Mesothelial cell of epicardium (in vitro differentiated cells): Measurements from ENCODE around the gene DDX31. TPM values are rescaled to one million over a fixed set of nuclear protein-coding genes. Genes with fewer than 3 reads are reported as not detected.
"Not testable (repeated sequence)": the region's sequence is repeated elsewhere in the genome, so short reads cannot be mapped to it uniquely, and the experiment has no call there.

Source experiments
- DNase-seq, 2 experiments: peaks; one replicate each; pipeline ENCODE4 v3.0.0; 2021; ENCODE audit warnings: low spot score in 2 of 2; ENCODE audit not compliant: unreplicated experiment in 2 of 2
- H3K27ac Mint-ChIP-seq: 2 replicates; pipeline ENCODE4 v1.8.0; 2021; ENCODE audit warnings: mixed read lengths
- H3K27me3 Mint-ChIP-seq: 2 replicates; pipeline ENCODE4 v1.8.0; 2021; ENCODE audit warnings: low read depth, mixed read lengths
- H3K36me3 Mint-ChIP-seq: 2 replicates; pipeline ENCODE4 v1.8.0; 2021; ENCODE audit warnings: mixed read lengths
- H3K4me1 Mint-ChIP-seq: 2 replicates; pipeline ENCODE4 v1.8.0; 2021; ENCODE audit warnings: mixed read lengths
- H3K4me3 Mint-ChIP-seq: 2 replicates; pipeline ENCODE4 v1.8.0; 2021; ENCODE audit warnings: mild to moderate bottlenecking, moderate library complexity, mixed read lengths
- H3K9me3 Mint-ChIP-seq: 2 replicates; pipeline ENCODE4 v1.8.0; 2021; ENCODE audit warnings: mixed read lengths
- CTCF ChIP-seq: fragments of 200-600 bp; sonication (generic); IDR thresholded peaks from one replicate; pipeline ENCODE4 v1.5.0; 2021; ENCODE audit warnings: antibody characterized with exemption; ENCODE audit not compliant: unreplicated experiment
- total RNA-seq: library from RNA; stranded (reverse); gene quantifications from 3 replicates; pipeline ENCODE4 v1.2.1, GENCODE V29; 2021

Gene DDX31
- total RNA-seq: 21.1 to 23.1 TPM (median 22.9 TPM) in 3 replicates

DNA sequence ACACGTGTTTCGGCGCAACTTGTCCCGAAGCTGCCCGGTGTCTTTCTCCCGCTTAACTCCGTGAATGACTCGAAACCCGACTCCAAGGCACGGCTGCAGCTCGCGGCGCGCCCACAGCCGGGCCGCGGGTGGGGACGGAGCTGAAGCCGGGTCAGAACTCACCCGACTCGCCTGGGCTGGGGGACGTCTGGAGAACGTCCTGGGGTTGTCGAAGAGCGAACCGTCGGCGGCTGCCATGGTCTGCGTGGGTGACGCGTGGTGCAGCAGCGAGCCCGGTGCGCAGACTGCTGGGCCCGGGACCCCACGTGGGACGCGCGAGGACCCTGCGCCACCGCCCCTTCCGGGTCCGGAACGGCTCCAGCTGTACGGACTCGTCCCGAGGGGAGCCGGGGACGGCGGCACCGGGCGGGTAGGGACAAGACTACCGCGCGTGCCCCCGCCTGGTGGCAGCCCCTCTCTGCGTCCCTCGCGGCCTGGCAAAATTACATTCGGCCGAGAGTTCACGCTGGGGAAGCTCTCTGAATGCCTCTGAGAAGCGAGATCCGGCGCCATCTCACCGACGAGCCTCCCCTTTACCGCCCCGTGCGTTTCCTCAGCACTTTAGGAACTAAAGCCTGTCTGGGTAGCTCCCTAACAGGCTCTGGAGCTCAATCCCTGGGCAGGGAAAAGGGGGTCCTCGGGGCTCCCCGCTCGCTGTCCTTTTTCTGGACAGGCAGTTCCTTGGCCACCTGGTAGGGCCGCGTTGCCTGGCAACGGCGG, at the start of gene DDX31:
Gene DDX31 (minus strand): TSS at position 286 of the 759 bp plus-strand sequence. CDS start 49 bp downstream, at position 237.
- H3K27ac Mint-ChIP-seq: peak within 1 kb of the TSS; percentile 95

DNA sequence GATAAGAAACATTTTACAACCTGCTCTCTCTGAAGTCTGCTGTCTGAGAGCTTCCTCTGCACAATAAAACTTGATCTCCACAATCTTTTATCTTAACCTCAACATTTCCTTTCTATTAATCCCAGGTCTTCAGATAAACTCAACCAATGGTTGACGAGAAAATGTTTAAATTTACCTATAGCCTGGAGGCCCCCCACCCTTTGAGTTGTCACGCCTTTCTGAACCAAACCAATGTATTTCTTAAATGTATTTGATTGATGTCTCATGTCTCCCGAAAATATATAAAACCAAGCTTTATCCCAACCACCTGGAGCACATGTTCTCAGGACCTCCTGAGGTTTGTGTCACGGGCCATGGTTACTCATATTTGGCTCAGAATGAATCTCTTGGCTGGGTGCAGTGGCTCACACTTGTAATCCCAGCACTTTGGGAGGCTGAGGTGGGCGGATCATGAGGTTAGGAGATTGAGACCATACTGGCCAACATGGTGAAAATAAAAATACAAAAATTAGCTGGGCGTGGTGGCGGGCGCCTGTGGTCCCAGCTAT, 48.7 kb upstream of the DDX31 start:
- not testable (repeated sequence) for H3K4me1 Mint-ChIP-seq, DNase-seq, H3K9me3 Mint-ChIP-seq, H3K36me3 Mint-ChIP-seq, H3K4me3 Mint-ChIP-seq
- Mint-ChIP-seq H3K27me3 (peaks cover 33% of the 10 kb centered on the region), H3K27ac (peak overlapping the region; percentile 51)

More for the DNA sequence above, at the start of gene DDX31:
- H3K36me3 Mint-ChIP-seq: peaks cover 1% of the 10 kb centered on the region
- H3K27me3 Mint-ChIP-seq: no peaks in the 10 kb centered on the region
- no peaks in the 10 kb centered on the region for H3K9me3 Mint-ChIP-seq
- peak within 1 kb of the TSS; percentile 91 for H3K4me3 Mint-ChIP-seq
- H3K4me1 Mint-ChIP-seq: peaks cover 38% of the 10 kb centered on the region
- peak; percentile 29 for TF ChIP-seq CTCF
- peak; percentile 82 to 92 for DNase-seq

- no peaks in the 10 kb centered on the region for H3K36me3 Mint-ChIP-seq
- H3K27me3 Mint-ChIP-seq: peaks cover 31% of the 10 kb centered on the region
- no peak for TF ChIP-seq CTCF
- no peaks in the 10 kb centered on the region for H3K4me1 Mint-ChIP-seq
- no peak overlapping the region for H3K4me3 Mint-ChIP-seq
- H3K9me3 Mint-ChIP-seq: no peaks in the 10 kb centered on the region
- no peak overlapping the region for H3K27ac Mint-ChIP-seq
- DNase-seq: no peak
These were observed 47.7 kb upstream of the DDX31 start for GRCh38 chr9:132717326-132717945.

GRCh38 chr9:132716007-132716406, 46.2 kb upstream of the DDX31 start:
- H3K4me3 Mint-ChIP-seq: no peak overlapping the region
- H3K27ac Mint-ChIP-seq: no peak overlapping the region
- DNase-seq: no peak
- no peaks in the 10 kb centered on the region for H3K9me3 Mint-ChIP-seq
- H3K36me3 Mint-ChIP-seq: no peaks in the 10 kb centered on the region
- no peaks in the 10 kb centered on the region for H3K4me1 Mint-ChIP-seq
- TF ChIP-seq CTCF: no peak
- peaks cover 29% of the 10 kb centered on the region for H3K27me3 Mint-ChIP-seq

DNA sequence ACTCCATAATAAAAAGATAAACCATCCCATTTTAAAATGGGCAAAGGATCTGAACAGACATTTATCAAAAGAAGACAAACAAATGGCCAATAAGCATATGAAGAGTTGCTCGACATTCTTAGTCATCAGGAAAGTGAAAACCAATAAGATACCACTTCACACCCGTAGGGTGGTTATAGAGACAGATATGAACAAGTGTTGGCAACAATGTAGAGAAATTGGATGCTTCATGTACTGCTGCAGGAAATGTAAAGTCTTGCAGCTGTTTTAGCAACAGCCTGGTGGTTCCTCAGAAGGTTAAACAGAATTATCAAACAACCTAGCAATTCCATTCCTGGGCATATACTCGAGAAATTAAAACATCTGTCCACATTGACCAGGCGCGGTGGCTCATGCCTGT, 43.0 kb upstream of the DDX31 start:
- no peak for DNase-seq
- H3K27me3 Mint-ChIP-seq: peaks cover 38% of the 10 kb centered on the region
- no peaks in the 10 kb centered on the region for H3K9me3 Mint-ChIP-seq
- H3K27ac Mint-ChIP-seq: no peak overlapping the region
- TF ChIP-seq CTCF: no peak
- no peak overlapping the region for H3K4me3 Mint-ChIP-seq
- H3K4me1 Mint-ChIP-seq: no peaks in the 10 kb centered on the region
- H3K36me3 Mint-ChIP-seq: no peaks in the 10 kb centered on the region

GRCh38 chr9:132711846-132712245, 42.1 kb upstream of the DDX31 start:
- H3K4me3 Mint-ChIP-seq: no peak overlapping the region
- H3K36me3 Mint-ChIP-seq: no peaks in the 10 kb centered on the region
- H3K27ac Mint-ChIP-seq: no peak overlapping the region
- no peaks in the 10 kb centered on the region for H3K9me3 Mint-ChIP-seq
- H3K27me3 Mint-ChIP-seq: peaks cover 29% of the 10 kb centered on the region
- no peak for TF ChIP-seq CTCF
- H3K4me1 Mint-ChIP-seq: no peaks in the 10 kb centered on the region
- DNase-seq: no peak

DNA sequence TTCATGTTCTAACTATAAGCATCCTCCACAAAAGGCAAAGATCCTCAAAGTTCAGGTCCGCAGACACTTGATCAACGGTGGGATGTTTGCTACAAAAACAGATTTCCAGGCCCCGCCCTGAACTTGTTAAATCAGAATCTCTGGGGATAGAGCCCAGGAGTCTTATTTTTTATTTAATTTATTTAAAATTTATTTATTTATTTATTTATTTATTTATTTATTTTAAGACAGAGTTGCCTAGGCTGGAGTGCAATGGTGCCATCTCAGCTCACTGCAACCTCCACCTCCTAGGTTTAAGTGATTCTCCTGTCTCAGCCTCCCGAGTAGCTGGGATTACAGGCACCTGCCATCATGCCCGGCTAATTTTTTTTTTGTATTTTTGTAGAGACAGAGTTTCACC, 41.4 kb upstream of the DDX31 start:
- not testable (repeated sequence) for H3K4me1 Mint-ChIP-seq, H3K9me3 Mint-ChIP-seq, H3K36me3 Mint-ChIP-seq, DNase-seq, H3K27ac Mint-ChIP-seq, H3K4me3 Mint-ChIP-seq
- peaks cover 32% of the 10 kb centered on the region for H3K27me3 Mint-ChIP-seq
